ENCODE measurements around the gene SCRT2. TPM values are rescaled to one million over a fixed set of nuclear protein-coding genes. Genes with fewer than 3 reads are reported as not detected.

The SCRT2 gene
- total and polyA plus RNA-seq, 5 donors from 2014 or later: not detected

- peaks cover 11% of the 10 kb centered on the region for H3K27me3 Mint-ChIP-seq
- no peaks in the 10 kb centered on the region for H3K36me3 Mint-ChIP-seq
- Histone ChIP-seq H3K36me3 (ENCODE audit: control insufficient read depth, insufficient read depth, low read length) (no peaks in the 10 kb centered on the region), H3K9me3 (ENCODE audit: control insufficient read depth in 2 of 2, low read length in 2 of 2) (no peaks in the 10 kb centered on the region), H3K4me3 (ENCODE audit: low read depth, low read length) (no peak overlapping the region), H3K27ac (ENCODE audit: insufficient read depth, low read length, poor library complexity, severe bottlenecking) (no peak overlapping the region), H3K27me3 (ENCODE audit: control insufficient read depth, insufficient read depth, low read length) (peaks cover 6% of the 10 kb centered on the region), H3K4me1 (ENCODE audit: control insufficient read depth, insufficient read depth, low read length, poor library complexity, severe bottlenecking) (peaks cover 13% of the 10 kb centered on the region)
- peak overlapping the region in 2 of 3 donors; percentile 32 to 52 for H3K27ac Mint-ChIP-seq
- no peak overlapping the region for H3K4me3 Mint-ChIP-seq
- no peak for ATAC-seq (ENCODE audit: low read depth in 2 of 2)
- no peaks in the 10 kb centered on the region for H3K9me3 Mint-ChIP-seq
- DNase-seq: no peak
- peaks cover 0 to 18% (median 11%) of the 10 kb centered on the region in 4 donors for H3K4me1 Mint-ChIP-seq
These were observed 34.1 kb downstream of the SCRT2 start for GRCh38 chr20:641516-641875.

GRCh38 chr20:640674-641515, 34.7 kb downstream of the SCRT2 start:
- peaks cover 6% of the 10 kb centered on the region for H3K27me3 ChIP-seq (ENCODE audit: control insufficient read depth, insufficient read depth, low read length)
- peaks cover 0 to 18% (median 9%) of the 10 kb centered on the region in 4 donors for H3K4me1 Mint-ChIP-seq

GRCh38 chr20:638579-638978, 37.0 kb downstream of the SCRT2 start:
- peaks cover 6% of the 10 kb centered on the region for H3K4me1 ChIP-seq (ENCODE audit: control insufficient read depth, insufficient read depth, low read length, poor library complexity, severe bottlenecking)
- no peaks in the 10 kb centered on the region for H3K36me3 ChIP-seq (ENCODE audit: control insufficient read depth, insufficient read depth, low read length)
- peaks cover 11% of the 10 kb centered on the region for H3K27me3 Mint-ChIP-seq
- H3K27ac Mint-ChIP-seq: no peak overlapping the region
- ATAC-seq (ENCODE audit: low read depth in 2 of 2): no peak
- no peaks in the 10 kb centered on the region for H3K9me3 ChIP-seq (ENCODE audit: control insufficient read depth in 2 of 2, low read length in 2 of 2)
- H3K4me1 Mint-ChIP-seq: peaks cover 0 to 13% (median 3%) of the 10 kb centered on the region in 4 donors
- no peak overlapping the region for H3K4me3 ChIP-seq (ENCODE audit: low read depth, low read length)
- no peaks in the 10 kb centered on the region for H3K36me3 Mint-ChIP-seq
- no peak for DNase-seq
- peaks cover 6% of the 10 kb centered on the region for H3K27me3 ChIP-seq (ENCODE audit: control insufficient read depth, insufficient read depth, low read length)
- no peaks in the 10 kb centered on the region for H3K9me3 Mint-ChIP-seq
- no peak overlapping the region for H3K27ac ChIP-seq (ENCODE audit: insufficient read depth, low read length, poor library complexity, severe bottlenecking)
- no peak overlapping the region for H3K4me3 Mint-ChIP-seq

More at GRCh38 chr20:640674-641515, 34.7 kb downstream of the SCRT2 start:
- H3K9me3 Mint-ChIP-seq: no peaks in the 10 kb centered on the region
- DNase-seq (no peak), ATAC-seq (ENCODE audit: low read depth in 2 of 2) (no peak)
- H3K36me3 ChIP-seq (ENCODE audit: control insufficient read depth, insufficient read depth, low read length): no peaks in the 10 kb centered on the region
- H3K36me3 Mint-ChIP-seq: no peaks in the 10 kb centered on the region
- peak overlapping the region in 2 of 4 donors; percentile 19 to 28 for H3K4me3 Mint-ChIP-seq
- H3K4me3 ChIP-seq (ENCODE audit: low read depth, low read length): no peak overlapping the region
- H3K4me1 ChIP-seq (ENCODE audit: control insufficient read depth, insufficient read depth, low read length, poor library complexity, severe bottlenecking): peaks cover 13% of the 10 kb centered on the region
- peak overlapping the region in 1 of 3 donors; percentile 32 for H3K27ac Mint-ChIP-seq
- H3K27me3 Mint-ChIP-seq: peaks cover 11% of the 10 kb centered on the region
- no peak overlapping the region for H3K27ac ChIP-seq (ENCODE audit: insufficient read depth, low read length, poor library complexity, severe bottlenecking)
- H3K9me3 ChIP-seq (ENCODE audit: control insufficient read depth in 2 of 2, low read length in 2 of 2): no peaks in the 10 kb centered on the region

- DNase-seq (no peak), ATAC-seq (ENCODE audit: low read depth in 2 of 2) (no peak)
- Mint-ChIP-seq H3K27me3 (peaks cover 12% of the 10 kb centered on the region), H3K27ac (no peak overlapping the region), H3K36me3 (no peaks in the 10 kb centered on the region), H3K4me3 (no peak overlapping the region), H3K9me3 (no peaks in the 10 kb centered on the region), H3K4me1 (peaks cover 0 to 6% (median 3%) of the 10 kb centered on the region in 4 donors)
- Histone ChIP-seq H3K36me3 (ENCODE audit: control insufficient read depth, insufficient read depth, low read length) (no peaks in the 10 kb centered on the region), H3K9me3 (ENCODE audit: control insufficient read depth in 2 of 2, low read length in 2 of 2) (no peaks in the 10 kb centered on the region), H3K4me3 (ENCODE audit: low read depth, low read length) (no peak overlapping the region), H3K27ac (ENCODE audit: insufficient read depth, low read length, poor library complexity, severe bottlenecking) (no peak overlapping the region), H3K4me1 (ENCODE audit: control insufficient read depth, insufficient read depth, low read length, poor library complexity, severe bottlenecking) (peaks cover 4% of the 10 kb centered on the region), H3K27me3 (ENCODE audit: control insufficient read depth, insufficient read depth, low read length) (no peaks in the 10 kb centered on the region)
These were observed 38.0 kb downstream of the SCRT2 start for GRCh38 chr20:637559-637958.

- H3K27me3 Mint-ChIP-seq: peaks cover 11% of the 10 kb centered on the region
- Histone ChIP-seq H3K4me1 (ENCODE audit: control insufficient read depth, insufficient read depth, low read length, poor library complexity, severe bottlenecking) (no peaks in the 10 kb centered on the region), H3K9me3 (ENCODE audit: control insufficient read depth in 2 of 2, low read length in 2 of 2) (no peaks in the 10 kb centered on the region), H3K4me3 (ENCODE audit: low read depth, low read length) (no peak overlapping the region), H3K36me3 (ENCODE audit: control insufficient read depth, insufficient read depth, low read length) (no peaks in the 10 kb centered on the region), H3K27me3 (ENCODE audit: control insufficient read depth, insufficient read depth, low read length) (no peaks in the 10 kb centered on the region), H3K27ac (ENCODE audit: insufficient read depth, low read length, poor library complexity, severe bottlenecking) (no peak overlapping the region)
- H3K27ac Mint-ChIP-seq: no peak overlapping the region
- no peak overlapping the region for H3K4me3 Mint-ChIP-seq
- no peaks in the 10 kb centered on the region for H3K4me1 Mint-ChIP-seq
- DNase-seq (no peak), ATAC-seq (ENCODE audit: low read depth in 2 of 2) (no peak)
- H3K36me3 Mint-ChIP-seq: no peaks in the 10 kb centered on the region
- no peaks in the 10 kb centered on the region for H3K9me3 Mint-ChIP-seq
These were observed 39.7 kb downstream of the SCRT2 start for GRCh38 chr20:635893-636338.

- no peaks in the 10 kb centered on the region for H3K9me3 Mint-ChIP-seq
- ATAC-seq (ENCODE audit: low read depth in 2 of 2) (no peak), DNase-seq (no peak)
- Histone ChIP-seq H3K27me3 (ENCODE audit: control insufficient read depth, insufficient read depth, low read length) (no peaks in the 10 kb centered on the region), H3K9me3 (ENCODE audit: control insufficient read depth in 2 of 2, low read length in 2 of 2) (no peaks in the 10 kb centered on the region), H3K27ac (ENCODE audit: insufficient read depth, low read length, poor library complexity, severe bottlenecking) (no peak overlapping the region), H3K4me1 (ENCODE audit: control insufficient read depth, insufficient read depth, low read length, poor library complexity, severe bottlenecking) (no peaks in the 10 kb centered on the region), H3K36me3 (ENCODE audit: control insufficient read depth, insufficient read depth, low read length) (no peaks in the 10 kb centered on the region), H3K4me3 (ENCODE audit: low read depth, low read length) (no peak overlapping the region)
- no peaks in the 10 kb centered on the region for H3K4me1 Mint-ChIP-seq
- no peak overlapping the region for H3K27ac Mint-ChIP-seq
- H3K27me3 Mint-ChIP-seq: peaks cover 13% of the 10 kb centered on the region
- H3K36me3 Mint-ChIP-seq: no peaks in the 10 kb centered on the region
- no peak overlapping the region for H3K4me3 Mint-ChIP-seq
These were observed 40.3 kb downstream of the SCRT2 start for GRCh38 chr20:635028-635892.

- DNase-seq: no peak
- Histone ChIP-seq H3K36me3 (ENCODE audit: control insufficient read depth, insufficient read depth, low read length) (no peaks in the 10 kb centered on the region), H3K4me1 (ENCODE audit: control insufficient read depth, insufficient read depth, low read length, poor library complexity, severe bottlenecking) (no peaks in the 10 kb centered on the region), H3K9me3 (ENCODE audit: control insufficient read depth in 2 of 2, low read length in 2 of 2) (no peaks in the 10 kb centered on the region), H3K27me3 (ENCODE audit: control insufficient read depth, insufficient read depth, low read length) (no peaks in the 10 kb centered on the region), H3K27ac (ENCODE audit: insufficient read depth, low read length, poor library complexity, severe bottlenecking) (no peak overlapping the region), H3K4me3 (ENCODE audit: low read depth, low read length) (no peak overlapping the region)
- H3K4me1 Mint-ChIP-seq: no peaks in the 10 kb centered on the region
- no peaks in the 10 kb centered on the region for H3K36me3 Mint-ChIP-seq
- ATAC-seq (ENCODE audit: low read depth in 2 of 2): no peak
- H3K4me3 Mint-ChIP-seq: no peak overlapping the region
- H3K9me3 Mint-ChIP-seq: no peaks in the 10 kb centered on the region
- H3K27me3 Mint-ChIP-seq: peaks cover 13% of the 10 kb centered on the region
- H3K27ac Mint-ChIP-seq: no peak overlapping the region
These were observed 41.3 kb downstream of the SCRT2 start for GRCh38 chr20:634148-634925.

Measured in CD4-positive, CD25-positive, alpha-beta regulatory T cell (primary cell).